ENCODE results near the gene WDR72.
"Not testable (repeated sequence)": the region's sequence is repeated elsewhere in the genome, so short reads cannot be mapped to it uniquely, and the experiment has no call there.

The WDR72 gene

GRCh38 chr15:53759411-53759931 lies at the start of gene WDR72:
WDR72 (minus strand) TSS chr15:53759663; CDS start chr15:53733149, 26,514 bp downstream.
- DNase-seq: no peak

GRCh38 chr15:53808058-53808706 lies 48.7 kb upstream of the WDR72 start:
- DNase-seq: no peak

- DNase-seq: no peak
Observed at GRCh38 chr15:53807501-53807900, 48.0 kb upstream of the WDR72 start.

GRCh38 chr15:53802672-53803071 lies 43.2 kb upstream of the WDR72 start:
- no peak for DNase-seq

DNA sequence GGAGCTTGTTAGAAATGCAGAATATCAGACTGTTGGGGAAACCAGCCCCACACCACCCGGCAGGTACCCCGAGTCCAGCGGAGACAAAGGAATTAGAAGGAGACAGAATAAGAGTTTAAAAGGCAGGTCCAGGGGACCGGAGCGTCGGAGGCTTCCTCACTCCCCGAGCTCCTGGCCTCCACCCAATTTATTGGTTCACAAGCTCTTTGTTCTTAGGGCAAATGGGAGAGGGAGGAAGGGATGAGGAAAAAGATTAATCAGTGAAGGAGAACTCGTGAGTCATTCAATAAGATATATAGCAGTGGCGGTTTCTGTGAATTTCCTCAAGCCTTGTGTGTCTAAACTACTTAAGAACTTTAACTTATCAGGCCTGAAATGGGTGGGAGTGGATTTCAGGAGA lies 32.1 kb upstream of the WDR72 start:
- no peak for DNase-seq

- no peak for DNase-seq
Observed at GRCh38 chr15:53789654-53790375, 30.4 kb upstream of the WDR72 start.

GRCh38 chr15:53786401-53786800 lies 26.9 kb upstream of the WDR72 start:
- no peak for DNase-seq

DNA sequence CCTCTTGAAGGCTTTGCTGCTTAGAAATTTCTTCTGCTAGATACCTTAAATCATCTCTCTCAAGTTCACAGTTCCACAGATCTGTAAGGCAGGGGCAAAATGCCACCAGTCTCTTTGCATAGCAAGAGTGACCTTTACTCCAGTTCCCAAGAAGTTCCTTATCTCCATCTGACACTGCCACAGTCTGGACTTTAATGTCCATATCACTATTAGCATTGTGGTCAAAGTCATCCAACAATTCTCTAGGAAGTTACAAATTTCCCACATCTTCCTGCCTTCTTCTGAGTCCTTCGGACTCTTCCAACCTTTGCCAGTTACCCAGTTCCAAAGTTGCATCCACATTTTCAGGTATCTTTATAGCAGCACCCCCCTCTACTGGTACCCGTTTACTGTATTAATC lies 25.8 kb upstream of the WDR72 start:
- DNase-seq: not testable (repeated sequence)

- no peak for DNase-seq
Observed at GRCh38 chr15:53762916-53763315, 3.5 kb upstream of the WDR72 start.

GRCh38 chr15:53758412-53758811 lies 1.1 kb downstream of the WDR72 start:
- DNase-seq: no peak

DNA sequence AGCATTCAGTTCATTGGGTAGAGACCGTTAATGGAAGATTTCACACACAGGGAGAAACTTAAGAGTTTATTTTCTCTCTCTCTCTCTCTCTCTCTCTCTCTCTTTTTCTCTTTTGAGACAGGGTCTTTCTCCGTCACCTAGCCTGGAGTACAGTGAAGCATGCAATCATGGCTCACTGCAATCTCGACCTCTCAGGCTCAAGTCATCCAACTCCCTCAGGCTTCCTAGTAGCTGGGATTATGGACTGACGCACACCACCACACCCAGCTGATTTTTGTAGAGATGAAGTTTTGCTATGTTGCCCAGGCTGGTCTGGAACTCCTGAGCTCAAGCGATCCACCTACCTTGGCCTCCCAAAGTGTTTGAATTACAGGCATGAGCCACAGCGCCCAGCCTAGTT lies 1.6 kb downstream of the WDR72 start:
- no peak for DNase-seq

DNA sequence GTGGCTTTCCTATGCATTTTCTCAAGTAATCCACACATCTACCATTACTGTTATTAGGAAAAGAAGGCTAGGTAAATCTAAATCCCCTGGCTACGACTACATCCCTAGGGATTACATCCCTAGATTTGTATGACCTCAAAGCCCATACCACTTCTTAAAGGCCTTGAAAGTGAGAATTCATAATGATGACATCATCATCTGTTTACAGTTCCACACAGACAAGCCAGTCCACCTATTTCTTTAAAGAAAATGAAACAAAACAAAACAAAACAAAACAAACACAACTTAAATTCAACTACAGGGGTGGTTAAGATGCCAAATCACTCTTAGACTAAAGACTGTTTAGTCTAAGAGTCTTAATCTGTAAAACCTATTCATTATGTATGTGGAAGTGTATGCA lies 5.7 kb downstream of the WDR72 start:
- no peak for DNase-seq

DNA sequence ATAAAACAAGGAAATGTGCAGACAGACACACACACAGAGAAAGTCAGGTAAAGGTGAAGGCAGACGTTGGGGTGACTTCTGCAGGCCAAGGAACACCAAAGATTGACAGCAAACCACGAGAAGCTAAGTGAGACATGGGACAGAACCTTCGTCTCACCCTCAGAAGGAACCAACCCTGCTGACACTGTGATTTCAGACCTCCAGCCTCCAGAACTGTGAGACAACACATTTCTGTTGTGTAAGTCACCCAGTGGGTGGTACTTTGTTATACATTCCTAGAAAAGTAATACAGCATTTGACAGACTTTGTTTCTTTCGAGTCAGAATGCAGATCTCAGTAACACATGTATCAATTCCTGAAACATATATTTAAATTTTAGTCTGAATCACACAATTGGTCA lies 7.1 kb downstream of the WDR72 start:
- no peak for DNase-seq

GRCh38 chr15:53747501-53748068 lies 11.9 kb downstream of the WDR72 start:
- no peak for DNase-seq

- no peak for DNase-seq
Observed at GRCh38 chr15:53746101-53746500, 13.4 kb downstream of the WDR72 start.

DNA sequence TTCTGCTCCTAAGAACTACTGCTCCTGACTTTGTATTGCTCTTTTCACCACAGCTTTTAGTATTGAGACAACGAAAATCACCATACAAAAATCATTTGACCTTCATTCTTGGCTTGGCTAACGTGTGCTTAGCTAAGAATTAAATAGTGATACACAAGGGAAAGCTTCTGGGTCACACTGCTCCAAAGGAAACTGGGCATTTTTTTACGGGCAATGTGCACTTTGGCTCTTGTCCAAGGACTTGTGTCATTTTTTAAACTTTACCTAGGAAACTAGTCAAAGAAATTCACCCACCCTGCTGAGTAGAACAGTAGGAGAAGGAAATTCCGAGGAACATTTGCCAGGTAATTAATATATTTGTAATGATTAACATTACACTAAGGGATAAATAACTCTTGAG lies 19.8 kb downstream of the WDR72 start:
- no peak for DNase-seq

DNA sequence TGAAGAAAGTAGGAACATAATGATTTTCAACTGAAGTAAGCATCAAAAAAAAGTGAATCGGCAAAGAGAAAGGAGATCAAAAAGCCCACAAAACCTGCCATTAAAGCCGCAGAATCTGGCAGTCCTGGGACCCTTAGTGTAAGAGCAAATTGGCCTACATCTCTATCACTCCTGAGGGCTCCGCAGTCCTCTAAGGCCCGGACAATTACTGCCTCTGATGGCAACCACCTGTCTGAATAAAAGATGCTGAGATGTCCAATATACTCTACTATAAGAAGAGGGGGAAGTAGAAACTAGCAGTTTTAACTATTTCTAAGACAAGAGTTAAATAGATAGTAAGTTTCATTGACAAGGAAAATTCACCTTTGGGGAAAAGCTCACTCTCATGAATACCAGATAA lies 20.3 kb downstream of the WDR72 start:
- DNase-seq: no peak

- no peak for DNase-seq
Observed at GRCh38 chr15:53721334-53722087, 38.0 kb downstream of the WDR72 start.

- DNase-seq: no peak
Observed at GRCh38 chr15:53716909-53717876, 42.3 kb downstream of the WDR72 start.

DNA sequence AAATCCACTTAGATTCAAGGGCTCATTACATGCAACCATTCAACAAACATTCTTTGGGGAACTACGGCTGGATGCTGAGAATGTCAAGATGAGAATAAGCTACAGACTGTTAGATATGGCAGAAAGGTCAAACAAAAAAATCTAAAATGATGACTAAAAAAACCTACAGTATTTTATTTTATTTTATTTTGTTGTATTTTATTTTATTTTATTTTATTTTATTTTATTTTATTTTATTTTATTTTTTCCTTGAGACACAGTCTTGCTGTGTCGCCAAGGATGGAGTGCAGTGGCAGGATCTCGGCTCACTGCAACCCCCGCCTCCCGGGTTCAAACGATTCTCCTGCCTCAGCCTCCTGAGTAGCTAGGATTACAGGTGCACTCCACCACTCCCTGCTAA lies 46.2 kb downstream of the WDR72 start:
- no peak for DNase-seq

DNA sequence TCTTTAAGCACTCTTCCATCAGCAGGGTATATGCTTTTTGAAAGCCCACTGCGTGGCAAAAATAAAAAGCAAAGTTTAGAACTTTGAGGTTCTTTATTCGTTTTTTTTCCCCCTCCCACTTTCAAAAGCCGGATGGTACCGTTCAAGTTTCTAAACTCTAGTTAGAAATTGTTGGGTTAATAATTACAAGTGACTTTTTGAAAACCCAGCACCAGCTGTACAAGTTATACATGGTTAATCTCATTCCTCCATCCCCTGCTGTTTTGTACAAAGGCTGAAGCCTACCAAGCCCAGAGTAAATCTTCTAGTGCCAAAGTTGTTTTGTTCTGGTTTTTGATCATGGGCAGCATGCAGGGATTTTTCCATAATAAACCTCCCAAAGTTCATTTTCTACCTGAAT lies 48.6 kb downstream of the WDR72 start:
- DNase-seq: no peak

DNA sequence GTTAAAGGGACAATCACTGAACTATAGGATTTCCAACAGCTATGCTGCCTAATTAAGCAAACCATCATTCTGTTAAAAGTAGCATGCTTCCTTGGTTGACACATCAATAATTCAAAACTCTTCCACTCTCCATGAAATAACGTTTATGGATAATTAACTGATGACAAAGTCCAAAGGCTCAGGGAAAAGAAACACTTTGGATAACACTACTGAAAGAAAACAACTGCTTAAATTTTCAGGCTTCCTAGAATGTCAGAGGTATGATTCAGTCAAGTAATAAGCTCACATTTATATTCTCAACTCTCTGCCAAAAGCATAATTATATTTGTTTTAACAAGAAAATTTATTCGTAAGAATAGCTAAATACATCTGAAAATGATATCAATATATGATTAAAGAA lies 49.6 kb downstream of the WDR72 start:
- no peak for DNase-seq
